GM12878 (cell line): ENCODE measurements around the gene PDILT. TPM values are rescaled to one million over a fixed set of nuclear protein-coding genes. Genes with fewer than 3 reads are reported as not detected.

Experiments used
- ATAC-seq: fragments of 200-7000 bp; cut with Tn5 transposase; 3 replicates; pipeline ENCODE4 v1.9.1; 2020; ENCODE audit warnings: mild to moderate bottlenecking, moderate library complexity
- BruUV-seq: library from RNA; stranded (reverse); fragments of 400-500 nt; replicated peaks from 2 replicates; lab custom pipeline; 2021; lab: Mats Ljungman, UMichigan
- CTCF ChIA-PET: fragments of 300-600 bp; sonication (Branson Sonifier 250); formaldehyde crosslinking; extraction: SDS; loops from one replicate; lab custom pipeline; 2021; ENCODE audit warnings: inconsistent platforms; lab: Yijun Ruan, JAX
- POLR2A ChIA-PET: fragments of 350-600 bp; formaldehyde crosslinking; extraction: SDS; loops from one replicate; lab custom pipeline; 2021; ENCODE audit warnings: inconsistent platforms; lab: Charles Lee
- RAD21 ChIA-PET: fragments of 300-600 bp; sonication (Branson Sonifier 250); formaldehyde crosslinking; loops from one replicate; lab custom pipeline; 2023; ENCODE audit warnings: antibody characterized with exemption; ENCODE audit not compliant: unreplicated experiment; lab: Charles Lee
- SMC1A ChIA-PET: fragments of 300-600 bp; sonication (Branson Sonifier 250); formaldehyde crosslinking; loops from one replicate; lab custom pipeline; 2023; ENCODE audit not compliant: unreplicated experiment, uncharacterized antibody; lab: Charles Lee
- DNase-seq: peaks from one replicate; pipeline ENCODE4 v3.0.0-alpha.2; 2011; ENCODE audit warnings: low read depth, low spot score
- FAIRE-seq: peaks from 3 replicates; lab custom pipeline; 2011; peaks lifted over from hg19 to GRCh38; lab: Jason Lieb, UNC
- H2AFZ ChIP-seq: 2 replicates; pipeline ENCODE4 v1.6.0; 2011; ENCODE audit warnings: low read depth, low read length, control low read depth; ENCODE audit not compliant: control insufficient read depth
- H3K27ac ChIP-seq: 2 replicates; pipeline ENCODE4 v1.5.1; 2011; ENCODE audit warnings: control low read depth; ENCODE audit not compliant: control insufficient read depth, insufficient read depth
- H3K27me3 ChIP-seq, 2 experiments: replicated peaks in 1 of 2; 2 replicates each; pipeline versions ENCODE4 v1.6.0 to v1.6.1; 2011; ENCODE audit warnings: low read length in 1 of 2; ENCODE audit not compliant: control insufficient read depth in 2 of 2, insufficient read depth in 2 of 2
- H3K36me3 ChIP-seq, 2 experiments: 2 replicates each; pipeline ENCODE4 v1.5.1; 2011; ENCODE audit warnings: low read length in 1 of 2; ENCODE audit not compliant: control insufficient read depth in 2 of 2, insufficient read depth in 2 of 2
- H3K4me1 ChIP-seq: 2 replicates; pipeline ENCODE4 v1.6.1; 2011; ENCODE audit warnings: mild to moderate bottlenecking, low read length, moderate library complexity, mixed read lengths; ENCODE audit not compliant: control insufficient read depth, insufficient read depth
- H3K4me2 ChIP-seq: 2 replicates; pipeline ENCODE4 v1.6.0; 2011; ENCODE audit warnings: control low read depth; ENCODE audit not compliant: control insufficient read depth, insufficient read depth
- H3K4me3 ChIP-seq: fragments of 200-600 bp; sonication (generic); 2 replicates; pipeline ENCODE4 v1.5.1; 2016
- H3K79me2 ChIP-seq: 2 replicates; pipeline ENCODE4 v1.6.0; 2011; ENCODE audit warnings: low read length; ENCODE audit not compliant: control insufficient read depth, insufficient read depth
- H3K9ac ChIP-seq: 2 replicates; pipeline ENCODE4 v1.8.0; 2011; ENCODE audit warnings: low read length, control low read depth, mixed read lengths; ENCODE audit not compliant: control insufficient read depth, insufficient read depth
- H3K9me3 ChIP-seq: replicated peaks from 3 replicates; pipeline ENCODE4 v1.5.1; 2011; ENCODE audit warnings: mild to moderate bottlenecking, low read length; ENCODE audit not compliant: control insufficient read depth, insufficient read depth
- H4K20me1 ChIP-seq: 2 replicates; pipeline ENCODE4 v1.6.0; 2011; ENCODE audit not compliant: control insufficient read depth, insufficient read depth
- CTCF ChIP-seq, 3 experiments: IDR thresholded peaks in 2 of 3; conservative IDR thresholded peaks in 1 of 3; 2 replicates each; pipeline ENCODE4 v1.5.1; 2011; ENCODE audit warnings: low read depth in 3 of 3, low read length in 3 of 3, mild to moderate bottlenecking in 3 of 3, control low read depth in 2 of 3, moderate library complexity in 2 of 3, inconsistent platforms in 1 of 3, mixed read lengths in 1 of 3; ENCODE audit not compliant: control insufficient read depth in 2 of 3, insufficient read depth in 1 of 3; ENCODE audit errors: extremely low read depth in 1 of 3
- ETV6 ChIP-seq, 2 experiments: fragments of 450-650 bp in 1 of 2; IDR thresholded peaks in 1 of 2; conservative IDR thresholded peaks in 1 of 2; 2 replicates each; pipeline ENCODE4 v1.6.1; 2014; ENCODE audit warnings: antibody characterized with exemption in 1 of 2, borderline replicate concordance in 1 of 2, low read depth in 1 of 2, mild to moderate bottlenecking in 1 of 2, moderate library complexity in 1 of 2
- IKZF2 ChIP-seq, 2 experiments: fragments of 450-650 bp; IDR thresholded peaks; 2 replicates each; pipeline ENCODE4 v1.6.1; 2017; ENCODE audit warnings: mild to moderate bottlenecking in 2 of 2, moderate library complexity in 2 of 2
- PBX3 ChIP-seq: IDR thresholded peaks from 2 replicates; pipeline ENCODE4 v1.6.1; 2011; ENCODE audit warnings: mild to moderate bottlenecking, low read depth, low read length, moderate library complexity; ENCODE audit not compliant: insufficient replicate concordance
- WRNIP1 ChIP-seq: IDR thresholded peaks from 2 replicates; pipeline ENCODE4 v1.6.1; 2011; ENCODE audit warnings: low read depth, low read length, improper control_type of control experiment, borderline replicate concordance
- WGBS: methylation state at CpG from one replicate; pipeline ENCODE4 v1.1.6; 2016; ENCODE audit warnings: low lambda C conversion rate; ENCODE audit not compliant: insufficient replicate concordance, insufficient coverage; ENCODE audit errors: missing lambda C conversion rate; 5-methylcytosine and 5-hydroxymethylcytosine counted together
- in situ Hi-C: fragments of 300-500 bp; cut with MboI; formaldehyde crosslinking; loops from 9 replicates; pipeline ENCODE4 v1.14.3; 2018; ENCODE audit warnings: mixed read lengths
- intact Hi-C: fragments of 100-400 bp; cut with micrococcal nuclease; formaldehyde crosslinking; loops from one replicate; pipeline ENCODE4 v1.14.2; 2022; ENCODE audit not compliant: unreplicated experiment
- polyA plus RNA-seq, 11 experiments: library from polyadenylated mRNA; depleted of rRNA in 4 of 11; unstranded in 6 of 11; stranded (reverse) in 5 of 11; fragments of >200 nt; fragmentation: Nextera tagmentation in 4 of 11; fragmentation: Illumina TruSeq in 1 of 11; extraction: Ambion mirVana in 4 of 11; extraction: Trizol in 1 of 11; gene quantifications; 1 replicate in 1 of 11; 2 replicates in 10 of 11; pipeline versions ENCODE4 v1.2.1 to v1.2.3, GENCODE V29; 2011 to 2016; ENCODE audit warnings: inconsistent platforms in 2 of 11, missing spikeins in 2 of 11, low read depth in 1 of 11
- total RNA-seq, 4 experiments: library from RNA; depleted of rRNA in 3 of 4; stranded (reverse); fragments of >200 nt in 3 of 4; fragmentation: Illumina TruSeq in 1 of 4; extraction: Trizol in 1 of 4; gene quantifications; 2 replicates each; pipeline versions ENCODE4 v1.2.1 to v1.2.3, GENCODE V29; 2013 to 2021

PDILT gene
- total and polyA plus RNA-seq, 10 of the 15 experiments (the other 5 are each of a cell fraction or from before 2014, with no cell fraction given), result not detected

- BruUV-seq, result no TSS peak
- Histone ChIP-seq H3K27me3 (no peaks in the 10 kb centered on the region; a peak in 1 of 4 replicates), H3K4me1 (no peaks in the 10 kb centered on the region), H3K9ac (no peak overlapping the region), H3K27ac (no peak overlapping the region), H3K79me2 (no peaks in the 10 kb centered on the region), H3K4me3 (no peak overlapping the region), H3K4me2 (no peak overlapping the region), H4K20me1 (no peaks in the 10 kb centered on the region), H2AFZ (no peak overlapping the region), H3K9me3 (no peaks in the 10 kb centered on the region), H3K36me3 (no peaks in the 10 kb centered on the region)
- RAD21 ChIA-PET, result no interaction called here
- SMC1A ChIA-PET, result interaction anchor here (1.6 kb wide), 1 partner anchor 452 kb away, joined by 4 read pairs; no protein-coding TSS in a partner anchor
- ATAC-seq, result no peak
- DNase-seq, result no peak
- intact Hi-C loops (no loop called here), in situ Hi-C loops (loop anchor here (25.0 kb wide), 1 partner anchor 1323 kb away; no protein-coding TSS in a partner anchor)
- 8% methylated on average over 2 of the region's 2 CpGs for WGBS
- no peak for FAIRE-seq
- TF ChIP-seq WRNIP1 (no peak), CTCF (IDR thresholded peaks at IDR 0.05 in 2 of 3, conservative IDR thresholded peaks at IDR 0.05 in 1 of 3; ENCODE audit: control insufficient read depth in 2 of 3, extremely low read depth in 1 of 3, insufficient read depth in 1 of 3, low read depth in 3 of 3, low read length in 3 of 3) (peak in 2 of 3 experiments; percentile 18 to 28; a peak in 2 of 6 replicates)
- POLR2A ChIA-PET, result no interaction called here
- CTCF ChIA-PET, result interaction anchor here (1.0 to 1.8 kb wide), 2 partner anchors 23 to 25 kb away, joined by 3 to 5 read pairs; no protein-coding TSS in a partner anchor
Observed at GRCh38 chr16:20359997-20360396, 44.5 kb downstream of the PDILT start.

GRCh38 chr16:20355114-20355782, 49.3 kb downstream of the PDILT start:
- RAD21 ChIA-PET, result no interaction called here
- ATAC-seq, result no peak
- no peak overlapping the region for H3K9ac ChIP-seq
- no peaks in the 10 kb centered on the region for H3K4me1 ChIP-seq
- H3K4me2 ChIP-seq, result no peak overlapping the region
- no peaks in the 10 kb centered on the region for H3K79me2 ChIP-seq
- DNase-seq, result no peak
- no peaks in the 10 kb centered on the region for H4K20me1 ChIP-seq
- no peak for TF ChIP-seq ETV6 (conservative IDR thresholded peaks at IDR 0.05 in 1 of 2, IDR thresholded peaks at IDR 0.05 in 1 of 2; ENCODE audit: borderline replicate concordance in 1 of 2, low read depth in 1 of 2)
- no peak for TF ChIP-seq PBX3
- TF ChIP-seq IKZF2 (IDR thresholded peaks at IDR 0.05), result no peak
- SMC1A ChIA-PET, result no interaction called here
- H2AFZ ChIP-seq, result no peak overlapping the region
- no peak overlapping the region for H3K4me3 ChIP-seq
- no peak for FAIRE-seq
- no TSS peak for BruUV-seq
- H3K27me3 ChIP-seq, result no peaks in the 10 kb centered on the region
- no peaks in the 10 kb centered on the region for H3K9me3 ChIP-seq
- intact Hi-C loops (no loop called here), in situ Hi-C loops (loop anchor here (25.0 kb wide), 1 partner anchor 1318 kb away; no protein-coding TSS in a partner anchor)
- POLR2A ChIA-PET, result no interaction called here
- 0% methylated on average over 6 of the region's 7 CpGs for WGBS
- CTCF ChIA-PET, result no interaction called here
- H3K36me3 ChIP-seq, result no peaks in the 10 kb centered on the region
- no peak overlapping the region for H3K27ac ChIP-seq
